Neuron (in vitro differentiated cells): ENCODE results near the gene NARS2.
"Not testable (repeated sequence)": the region's sequence is repeated elsewhere in the genome, so short reads cannot be mapped to it uniquely, and the experiment has no call there.

Source experiments
- H2AFZ ChIP-seq: one replicate; pipeline ENCODE4 v1.6.1; 2013; ENCODE audit warnings: low read depth, mild to moderate bottlenecking, inconsistent platforms, low read length, moderate library complexity
- H3K27me3 ChIP-seq: one replicate; pipeline ENCODE4 v1.6.1; 2013; ENCODE audit warnings: low read length; ENCODE audit not compliant: insufficient read depth
- H3K36me3 ChIP-seq: one replicate; pipeline ENCODE4 v1.6.1; 2013; ENCODE audit warnings: low read length; ENCODE audit not compliant: insufficient read depth
- H3K4me1 ChIP-seq: one replicate; pipeline ENCODE4 v1.6.1; 2013; ENCODE audit warnings: low read length; ENCODE audit not compliant: insufficient read depth
- H3K4me3 ChIP-seq: 2 replicates; pipeline ENCODE4 v1.5.1; 2013; ENCODE audit warnings: mild to moderate bottlenecking, low read length, moderate library complexity
- H3K9me3 ChIP-seq: one replicate; pipeline ENCODE4 v1.6.1; 2013; ENCODE audit warnings: low read length

Gene NARS2

GRCh38 chr11:78526497-78527146 lies 48.0 kb downstream of the NARS2 start:
- Histone ChIP-seq H3K36me3 (no peaks in the 10 kb centered on the region), H3K9me3 (peaks cover 2% of the 10 kb centered on the region), H3K27me3 (no peaks in the 10 kb centered on the region), H3K4me1 (no peaks in the 10 kb centered on the region), H2AFZ (no peak overlapping the region), H3K4me3 (no peak overlapping the region)

- no peaks in the 10 kb centered on the region for H3K36me3 ChIP-seq
- no peak overlapping the region for H3K4me3 ChIP-seq
- no peaks in the 10 kb centered on the region for H3K27me3 ChIP-seq
- no peak overlapping the region for H2AFZ ChIP-seq
- no peaks in the 10 kb centered on the region for H3K4me1 ChIP-seq
- H3K9me3 ChIP-seq, result peaks cover 2% of the 10 kb centered on the region
Measured at GRCh38 chr11:78525720-78526119, 48.9 kb downstream of the NARS2 start.

GRCh38 chr11:78520230-78520629 lies 54.4 kb downstream of the NARS2 start:
- Histone ChIP-seq H3K27me3 (no peaks in the 10 kb centered on the region), H2AFZ (no peak overlapping the region), H3K36me3 (no peaks in the 10 kb centered on the region), H3K4me1 (no peaks in the 10 kb centered on the region), H3K9me3 (peaks cover 3% of the 10 kb centered on the region), H3K4me3 (no peak overlapping the region)

GRCh38 chr11:78516281-78516680 lies 58.4 kb downstream of the NARS2 start:
- Histone ChIP-seq H3K36me3 (peaks cover 3% of the 10 kb centered on the region), H3K9me3 (peaks cover 2% of the 10 kb centered on the region), H2AFZ (no peak overlapping the region), H3K27me3 (no peaks in the 10 kb centered on the region), H3K4me3 (no peak overlapping the region), H3K4me1 (no peaks in the 10 kb centered on the region)

- no peaks in the 10 kb centered on the region for H3K27me3 ChIP-seq
- no peak overlapping the region for H3K4me3 ChIP-seq
- no peaks in the 10 kb centered on the region for H3K4me1 ChIP-seq
- peaks cover 2% of the 10 kb centered on the region for H3K9me3 ChIP-seq
- H2AFZ ChIP-seq, result no peak overlapping the region
- H3K36me3 ChIP-seq, result peaks cover 3% of the 10 kb centered on the region
Measured at GRCh38 chr11:78514922-78515502, 59.7 kb downstream of the NARS2 start.

- H3K4me1 ChIP-seq, H3K4me3 ChIP-seq, H2AFZ ChIP-seq, H3K27me3 ChIP-seq, H3K9me3 ChIP-seq, H3K36me3 ChIP-seq: not testable (repeated sequence)
Measured at GRCh38 chr11:78513085-78513484, 61.6 kb downstream of the NARS2 start.

GRCh38 chr11:78510597-78510996 lies 64.1 kb downstream of the NARS2 start:
- H3K27me3 ChIP-seq, result no peaks in the 10 kb centered on the region
- H3K36me3 ChIP-seq, result peaks cover 3% of the 10 kb centered on the region
- no peaks in the 10 kb centered on the region for H3K4me1 ChIP-seq
- H3K9me3 ChIP-seq, result peaks cover 3% of the 10 kb centered on the region
- no peak overlapping the region for H2AFZ ChIP-seq
- no peak overlapping the region for H3K4me3 ChIP-seq

GRCh38 chr11:78510025-78510596 lies 64.6 kb downstream of the NARS2 start:
- H3K9me3 ChIP-seq, result peaks cover 3% of the 10 kb centered on the region
- H3K27me3 ChIP-seq, result no peaks in the 10 kb centered on the region

GRCh38 chr11:78504708-78505107 lies 70.0 kb downstream of the NARS2 start:
- Histone ChIP-seq H3K4me3 (no peak overlapping the region), H3K27me3 (no peaks in the 10 kb centered on the region), H2AFZ (no peak overlapping the region), H3K4me1 (no peaks in the 10 kb centered on the region), H3K9me3 (peaks cover 3% of the 10 kb centered on the region), H3K36me3 (no peaks in the 10 kb centered on the region)

More at GRCh38 chr11:78510025-78510596, 64.6 kb downstream of the NARS2 start:
- Histone ChIP-seq H3K36me3 (peaks cover 3% of the 10 kb centered on the region), H2AFZ (no peak overlapping the region), H3K4me1 (no peaks in the 10 kb centered on the region), H3K4me3 (no peak overlapping the region)

GRCh38 chr11:78504181-78504580 lies 70.5 kb downstream of the NARS2 start:
- no peaks in the 10 kb centered on the region for H3K27me3 ChIP-seq
- no peak overlapping the region for H3K4me3 ChIP-seq
- H3K4me1 ChIP-seq, result no peaks in the 10 kb centered on the region
- no peaks in the 10 kb centered on the region for H3K36me3 ChIP-seq
- no peaks in the 10 kb centered on the region for H3K9me3 ChIP-seq
- H2AFZ ChIP-seq, result no peak overlapping the region

- Histone ChIP-seq H3K4me3 (no peak overlapping the region), H3K27me3 (no peaks in the 10 kb centered on the region), H3K36me3 (no peaks in the 10 kb centered on the region), H3K4me1 (no peaks in the 10 kb centered on the region), H2AFZ (no peak overlapping the region), H3K9me3 (no peaks in the 10 kb centered on the region)
Measured at GRCh38 chr11:78499971-78500370, 74.7 kb downstream of the NARS2 start.

GRCh38 chr11:78497293-78497692 lies 77.4 kb downstream of the NARS2 start:
- H3K27me3 ChIP-seq, result no peaks in the 10 kb centered on the region
- H3K36me3 ChIP-seq, result no peaks in the 10 kb centered on the region
- H3K4me1 ChIP-seq, result no peaks in the 10 kb centered on the region
- H3K4me3 ChIP-seq, result no peak overlapping the region
- H3K9me3 ChIP-seq, result no peaks in the 10 kb centered on the region
- no peak overlapping the region for H2AFZ ChIP-seq

- H3K9me3 ChIP-seq, result peaks cover 3% of the 10 kb centered on the region
- H3K4me1 ChIP-seq, result no peaks in the 10 kb centered on the region
- H3K4me3 ChIP-seq, result no peak overlapping the region
- H2AFZ ChIP-seq, result no peak overlapping the region
- H3K36me3 ChIP-seq, result peaks cover 2% of the 10 kb centered on the region
- H3K27me3 ChIP-seq, result no peaks in the 10 kb centered on the region
Measured at GRCh38 chr11:78493413-78493975, 81.2 kb downstream of the NARS2 start.
